ENCODE results near the gene MYO1D.

MYO1D gene

DNA sequence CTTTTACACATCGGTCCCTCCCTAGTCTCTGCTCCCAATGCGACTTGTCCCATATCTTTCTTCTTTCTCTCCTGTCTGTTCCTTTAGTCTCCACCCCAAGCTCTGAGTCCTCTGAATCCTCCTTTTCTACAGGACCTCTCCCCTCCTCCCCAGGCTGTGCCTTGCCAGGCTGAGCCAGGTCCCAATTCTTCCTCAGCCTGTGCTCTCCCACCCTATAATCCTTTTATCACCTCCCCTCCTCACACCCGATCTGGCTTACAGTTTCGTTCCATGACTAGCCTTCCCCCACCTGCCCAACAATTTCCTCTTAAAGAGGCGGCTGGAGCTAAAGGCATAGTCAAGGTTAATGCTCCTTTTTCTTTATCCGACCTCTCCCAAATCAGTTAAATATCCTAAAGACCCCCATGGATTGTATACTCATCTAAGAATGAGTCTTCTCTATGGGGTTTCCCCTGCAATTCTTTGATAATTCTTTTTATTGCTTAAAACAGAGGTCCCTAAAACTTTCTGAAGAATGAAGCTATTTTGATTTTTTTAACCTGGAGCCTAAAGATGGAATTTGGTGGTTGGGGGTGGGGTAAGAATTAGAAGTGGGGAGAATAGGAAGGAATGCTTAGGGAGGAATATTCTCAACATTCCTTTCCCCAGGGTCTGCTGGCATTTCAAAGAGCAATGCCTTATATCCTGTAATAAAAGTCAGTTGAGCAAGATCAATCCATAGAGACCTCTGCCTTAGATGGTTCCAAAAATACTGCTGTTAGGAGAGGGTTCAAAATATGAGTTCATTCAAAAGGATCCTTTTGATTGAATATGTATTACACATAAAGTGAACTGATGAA, 102.8 kb downstream of the MYO1D start:
- H3K27me3 ChIP-seq (replicated peaks; ENCODE audit: control insufficient read depth, insufficient read depth, low read length, poor library complexity, severe bottlenecking): no peaks in the 10 kb centered on the region
- H3K27ac ChIP-seq (ENCODE audit: insufficient read depth, low read length, poor library complexity, severe bottlenecking): no peak overlapping the region
- DNase-seq: no peak
- H3K4me3 ChIP-seq (ENCODE audit: insufficient read depth, low read depth, low read length, poor library complexity, severe bottlenecking): no peak overlapping the region
- no peaks in the 10 kb centered on the region for H3K9me3 ChIP-seq (ENCODE audit: control insufficient read depth, low read length)
- no peaks in the 10 kb centered on the region for H3K36me3 ChIP-seq (ENCODE audit: control insufficient read depth, insufficient read depth, low read length)
- H3K4me1 ChIP-seq (ENCODE audit: control insufficient read depth, insufficient read depth, low read length, poor library complexity, severe bottlenecking): no peaks in the 10 kb centered on the region

DNA sequence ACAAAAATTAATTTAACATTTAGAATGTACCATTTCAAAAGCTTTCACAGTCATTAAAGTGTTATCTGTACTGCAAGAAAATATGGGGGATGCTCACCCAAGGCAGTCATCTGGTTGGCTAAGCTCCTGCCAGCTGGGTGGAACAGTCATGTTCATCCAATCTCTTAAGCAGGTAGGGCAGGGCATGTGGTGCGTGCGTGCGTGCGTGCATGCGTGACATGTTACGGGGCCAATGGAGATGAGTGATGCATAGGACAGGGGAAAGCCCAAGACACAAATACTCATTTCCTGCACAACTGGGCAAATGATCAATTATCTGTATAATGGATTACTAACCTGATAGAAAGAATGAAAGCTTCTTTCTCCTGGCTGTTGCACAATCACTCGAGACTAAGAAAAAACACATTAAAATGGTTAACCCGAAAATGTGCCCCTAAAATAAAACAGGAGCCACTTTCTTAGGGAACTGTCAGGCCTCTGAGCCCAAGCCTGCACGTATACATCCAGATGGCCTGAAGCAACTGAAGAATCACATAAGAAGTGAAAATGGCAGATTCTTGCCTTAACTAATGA, 104.4 kb downstream of the MYO1D start:
- H3K9me3 ChIP-seq (ENCODE audit: control insufficient read depth, low read length): no peaks in the 10 kb centered on the region
- peaks cover under 1% of the 10 kb centered on the region for H3K36me3 ChIP-seq (ENCODE audit: control insufficient read depth, insufficient read depth, low read length)
- H3K27me3 ChIP-seq (replicated peaks; ENCODE audit: control insufficient read depth, insufficient read depth, low read length, poor library complexity, severe bottlenecking): no peaks in the 10 kb centered on the region
- H3K27ac ChIP-seq (ENCODE audit: insufficient read depth, low read length, poor library complexity, severe bottlenecking): no peak overlapping the region
- H3K4me1 ChIP-seq (ENCODE audit: control insufficient read depth, insufficient read depth, low read length, poor library complexity, severe bottlenecking): no peaks in the 10 kb centered on the region
- no peak for DNase-seq
- no peak overlapping the region for H3K4me3 ChIP-seq (ENCODE audit: insufficient read depth, low read depth, low read length, poor library complexity, severe bottlenecking)

DNA sequence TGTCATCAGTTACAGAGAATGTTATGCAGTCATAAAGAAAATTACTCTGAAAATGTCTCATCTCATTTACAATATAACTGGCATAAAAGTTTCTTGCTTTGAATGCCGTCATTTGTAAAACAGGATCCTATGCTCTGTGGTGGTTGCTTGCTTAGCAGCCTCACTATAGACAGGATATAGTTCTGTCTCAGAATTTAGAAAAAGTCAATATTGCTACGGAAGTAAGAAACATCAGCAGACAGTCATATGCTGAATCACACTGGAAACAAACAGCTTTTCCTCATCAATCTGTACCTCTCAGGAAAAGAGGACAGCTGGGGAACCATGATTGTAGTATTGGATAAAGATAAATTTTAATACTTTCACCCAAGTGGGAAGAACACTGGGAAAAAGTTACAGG, 105.5 kb downstream of the MYO1D start:
- H3K27me3 ChIP-seq (replicated peaks; ENCODE audit: control insufficient read depth, insufficient read depth, low read length, poor library complexity, severe bottlenecking): no peaks in the 10 kb centered on the region
- H3K4me1 ChIP-seq (ENCODE audit: control insufficient read depth, insufficient read depth, low read length, poor library complexity, severe bottlenecking): no peaks in the 10 kb centered on the region
- H3K36me3 ChIP-seq (ENCODE audit: control insufficient read depth, insufficient read depth, low read length): peaks cover 3% of the 10 kb centered on the region
- no peak overlapping the region for H3K4me3 ChIP-seq (ENCODE audit: insufficient read depth, low read depth, low read length, poor library complexity, severe bottlenecking)
- no peaks in the 10 kb centered on the region for H3K9me3 ChIP-seq (ENCODE audit: control insufficient read depth, low read length)
- H3K27ac ChIP-seq (ENCODE audit: insufficient read depth, low read length, poor library complexity, severe bottlenecking): no peak overlapping the region
- no peak for DNase-seq

DNA sequence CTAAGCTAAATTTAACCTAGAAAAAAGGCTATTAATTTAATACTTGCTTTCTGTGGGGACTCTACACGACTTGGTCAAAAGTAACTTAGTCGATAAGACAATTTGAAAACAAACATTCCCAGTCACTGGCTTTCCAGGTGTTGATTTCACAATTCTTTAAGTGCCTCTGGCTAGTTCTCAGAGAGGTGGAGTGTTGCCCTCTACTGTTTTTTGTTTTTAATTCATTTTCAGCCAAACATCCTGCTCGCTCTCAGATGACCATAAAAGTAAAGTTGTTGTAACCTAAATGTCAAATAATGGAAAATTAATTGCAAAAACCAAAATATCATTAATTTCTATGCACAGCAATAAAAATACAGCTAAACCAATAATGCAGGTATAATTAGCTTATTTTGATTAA, 107.1 kb downstream of the MYO1D start:
- Histone ChIP-seq H3K4me1 (ENCODE audit: control insufficient read depth, insufficient read depth, low read length, poor library complexity, severe bottlenecking) (no peaks in the 10 kb centered on the region), H3K27me3 (replicated peaks; ENCODE audit: control insufficient read depth, insufficient read depth, low read length, poor library complexity, severe bottlenecking) (no peaks in the 10 kb centered on the region), H3K27ac (ENCODE audit: insufficient read depth, low read length, poor library complexity, severe bottlenecking) (no peak overlapping the region), H3K9me3 (ENCODE audit: control insufficient read depth, low read length) (no peaks in the 10 kb centered on the region), H3K4me3 (ENCODE audit: insufficient read depth, low read depth, low read length, poor library complexity, severe bottlenecking) (no peak overlapping the region), H3K36me3 (ENCODE audit: control insufficient read depth, insufficient read depth, low read length) (peaks cover 3% of the 10 kb centered on the region)
- DNase-seq: no peak

DNA sequence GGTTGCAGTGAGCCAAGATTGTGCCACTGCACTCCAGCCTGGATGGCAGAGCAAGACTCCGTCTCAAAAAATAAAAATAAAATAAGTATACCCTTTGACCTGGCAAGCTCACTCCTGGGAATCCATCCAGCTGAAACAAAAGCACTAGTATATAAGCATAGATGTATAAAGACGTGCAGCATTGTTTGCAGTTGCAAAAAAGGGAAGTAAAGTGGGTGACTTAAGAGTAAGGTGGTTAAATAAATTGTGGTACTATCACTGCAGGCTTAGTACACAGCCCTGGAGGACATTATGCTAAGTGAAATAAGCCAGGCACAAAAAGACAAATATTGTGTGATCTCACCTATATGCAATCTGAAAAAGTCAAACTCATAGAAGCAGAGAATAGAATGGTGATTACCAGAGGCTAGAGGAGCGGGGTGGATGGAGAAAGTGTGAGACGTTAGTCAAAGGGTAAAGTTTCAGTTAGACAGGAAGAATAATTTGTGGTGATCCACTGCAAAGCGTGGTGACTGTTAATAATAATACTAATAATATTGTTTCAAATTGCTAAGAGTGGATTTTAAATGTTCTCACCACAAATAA, 113.0 kb downstream of the MYO1D start:
- Histone ChIP-seq H3K9me3 (ENCODE audit: control insufficient read depth, low read length) (no peaks in the 10 kb centered on the region), H3K27ac (ENCODE audit: insufficient read depth, low read length, poor library complexity, severe bottlenecking) (no peak overlapping the region), H3K27me3 (replicated peaks; ENCODE audit: control insufficient read depth, insufficient read depth, low read length, poor library complexity, severe bottlenecking) (no peaks in the 10 kb centered on the region), H3K4me3 (ENCODE audit: insufficient read depth, low read depth, low read length, poor library complexity, severe bottlenecking) (no peak overlapping the region), H3K36me3 (ENCODE audit: control insufficient read depth, insufficient read depth, low read length) (peaks cover 9% of the 10 kb centered on the region), H3K4me1 (ENCODE audit: control insufficient read depth, insufficient read depth, low read length, poor library complexity, severe bottlenecking) (no peaks in the 10 kb centered on the region)
- DNase-seq: no peak

DNA sequence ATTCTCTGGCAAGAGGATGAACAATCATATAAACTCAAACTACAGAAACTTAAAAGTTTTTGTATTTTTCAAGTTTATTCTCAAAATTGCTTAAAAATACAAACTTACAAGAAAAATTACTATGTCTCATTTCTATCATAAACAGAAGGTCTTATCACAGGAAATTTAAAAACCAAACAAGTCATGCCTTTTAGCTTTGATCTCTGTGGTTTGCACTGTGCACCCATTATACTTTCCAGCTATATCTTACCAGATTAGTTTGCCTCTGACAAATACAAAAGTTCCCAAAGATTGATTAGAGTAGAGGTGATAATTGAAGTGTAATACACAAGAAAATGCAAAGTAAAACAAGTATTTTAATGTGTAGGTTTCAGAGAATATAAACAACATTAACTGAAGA, 117.4 kb downstream of the MYO1D start:
- Histone ChIP-seq H3K9me3 (ENCODE audit: control insufficient read depth, low read length) (no peaks in the 10 kb centered on the region), H3K4me3 (ENCODE audit: insufficient read depth, low read depth, low read length, poor library complexity, severe bottlenecking) (no peak overlapping the region), H3K27me3 (replicated peaks; ENCODE audit: control insufficient read depth, insufficient read depth, low read length, poor library complexity, severe bottlenecking) (no peaks in the 10 kb centered on the region), H3K36me3 (ENCODE audit: control insufficient read depth, insufficient read depth, low read length) (peaks cover 6% of the 10 kb centered on the region), H3K4me1 (ENCODE audit: control insufficient read depth, insufficient read depth, low read length, poor library complexity, severe bottlenecking) (no peaks in the 10 kb centered on the region), H3K27ac (ENCODE audit: insufficient read depth, low read length, poor library complexity, severe bottlenecking) (no peak overlapping the region)
- no peak for DNase-seq

DNA sequence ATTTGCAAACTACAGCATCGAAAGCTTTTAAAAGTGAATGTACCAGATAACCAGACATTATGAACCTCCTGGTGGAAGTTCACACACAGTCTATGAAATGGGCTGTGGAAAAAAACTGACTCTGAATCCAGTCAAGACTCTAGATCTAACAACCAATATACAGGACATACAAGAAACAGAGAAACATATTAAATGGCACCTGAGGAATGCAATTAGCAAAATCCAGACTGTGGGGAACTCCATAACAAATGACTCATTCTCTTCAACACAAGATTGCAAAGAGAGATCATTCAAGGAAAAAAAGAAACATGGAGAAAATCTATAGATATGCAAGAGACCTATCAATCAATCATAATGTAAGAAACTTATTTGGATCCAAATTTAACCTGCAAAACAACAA, 119.0 kb downstream of the MYO1D start:
- no peaks in the 10 kb centered on the region for H3K36me3 ChIP-seq (ENCODE audit: control insufficient read depth, insufficient read depth, low read length)
- no peak for DNase-seq

DNA sequence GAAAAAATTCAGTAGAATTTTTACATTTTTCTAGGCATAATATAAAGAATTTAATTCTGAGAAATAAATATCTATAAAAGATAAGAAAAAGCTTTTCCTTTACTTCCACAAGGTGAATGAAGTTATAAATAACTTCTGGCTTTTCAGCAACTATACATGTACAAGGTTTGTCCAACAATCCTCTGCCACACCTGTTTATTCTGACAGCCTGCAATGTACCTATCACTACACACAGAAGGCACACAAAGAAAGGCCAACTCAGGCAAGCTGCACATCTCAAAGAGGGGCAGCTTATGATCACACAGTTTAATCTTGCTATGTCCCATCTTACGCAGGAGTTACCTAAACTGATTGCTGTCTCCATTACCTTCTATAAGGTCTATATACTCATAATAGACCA, 120.2 kb downstream of the MYO1D start:
- H3K4me3 ChIP-seq (ENCODE audit: insufficient read depth, low read depth, low read length, poor library complexity, severe bottlenecking): no peak overlapping the region
- no peaks in the 10 kb centered on the region for H3K36me3 ChIP-seq (ENCODE audit: control insufficient read depth, insufficient read depth, low read length)
- DNase-seq: no peak
- H3K27ac ChIP-seq (ENCODE audit: insufficient read depth, low read length, poor library complexity, severe bottlenecking): no peak overlapping the region
- no peaks in the 10 kb centered on the region for H3K9me3 ChIP-seq (ENCODE audit: control insufficient read depth, low read length)
- no peaks in the 10 kb centered on the region for H3K27me3 ChIP-seq (replicated peaks; ENCODE audit: control insufficient read depth, insufficient read depth, low read length, poor library complexity, severe bottlenecking)
- no peaks in the 10 kb centered on the region for H3K4me1 ChIP-seq (ENCODE audit: control insufficient read depth, insufficient read depth, low read length, poor library complexity, severe bottlenecking)

More for the DNA sequence above, 119.0 kb downstream of the MYO1D start:
- H3K4me1 ChIP-seq (ENCODE audit: control insufficient read depth, insufficient read depth, low read length, poor library complexity, severe bottlenecking): no peaks in the 10 kb centered on the region
- H3K4me3 ChIP-seq (ENCODE audit: insufficient read depth, low read depth, low read length, poor library complexity, severe bottlenecking): no peak overlapping the region
- no peaks in the 10 kb centered on the region for H3K9me3 ChIP-seq (ENCODE audit: control insufficient read depth, low read length)
- H3K27ac ChIP-seq (ENCODE audit: insufficient read depth, low read length, poor library complexity, severe bottlenecking): no peak overlapping the region
- H3K27me3 ChIP-seq (replicated peaks; ENCODE audit: control insufficient read depth, insufficient read depth, low read length, poor library complexity, severe bottlenecking): no peaks in the 10 kb centered on the region

DNA sequence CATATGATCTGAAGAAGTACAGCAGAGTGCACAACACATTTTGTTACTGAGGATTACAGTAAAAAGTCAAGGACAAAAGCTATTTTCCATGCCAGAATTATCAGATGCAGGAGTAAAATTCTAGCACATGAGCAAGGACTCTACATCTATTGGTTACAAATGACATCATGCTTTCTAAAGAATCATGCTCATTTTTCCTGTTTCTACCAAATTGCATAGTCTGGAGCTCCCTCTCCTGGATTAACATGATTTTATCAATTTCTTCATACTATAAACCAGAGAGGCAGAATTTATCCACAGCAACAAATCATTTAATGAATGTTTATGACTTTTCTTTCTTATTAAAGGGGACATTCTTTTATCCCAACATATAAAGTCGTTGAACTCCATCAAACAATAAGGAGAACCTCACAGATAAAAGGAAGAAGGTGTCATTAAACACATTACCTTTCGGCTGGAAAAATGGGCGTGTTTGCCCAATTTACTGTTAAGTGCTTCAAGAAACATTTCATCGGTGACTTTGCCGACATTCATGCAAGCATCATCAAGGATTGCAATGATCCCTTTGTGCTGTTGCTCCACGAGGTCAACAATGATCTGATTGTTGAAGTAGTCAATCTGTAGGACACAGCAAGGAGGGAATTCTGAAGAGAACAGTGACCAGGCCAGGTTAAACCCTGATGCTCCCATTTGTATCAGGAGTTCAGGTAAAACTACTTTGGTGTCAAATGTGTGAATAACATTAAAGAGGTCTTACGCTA, 121.7 kb downstream of the MYO1D start:
- DNase-seq: no peak

DNA sequence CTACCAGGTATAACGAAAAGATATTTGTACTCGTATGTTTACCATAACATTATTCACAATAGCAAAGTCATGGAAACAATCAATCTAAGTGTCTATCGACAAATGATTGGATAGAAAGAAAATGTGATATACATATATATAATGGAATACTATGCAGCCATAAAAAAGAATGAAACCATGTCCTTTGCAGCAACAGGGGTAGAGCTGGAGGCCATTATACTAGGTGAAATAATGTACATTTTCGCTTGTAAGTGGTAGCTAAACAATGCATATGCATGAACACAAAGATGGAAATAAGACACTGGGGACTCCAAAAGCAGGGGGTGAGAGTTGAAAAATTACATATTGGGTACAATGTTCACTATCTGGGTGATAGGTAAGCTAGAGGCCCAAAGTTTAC, 124.0 kb downstream of the MYO1D start:
- H3K27me3 ChIP-seq (replicated peaks; ENCODE audit: control insufficient read depth, insufficient read depth, low read length, poor library complexity, severe bottlenecking): no peaks in the 10 kb centered on the region
- H3K9me3 ChIP-seq (ENCODE audit: control insufficient read depth, low read length): no peaks in the 10 kb centered on the region
- H3K4me1 ChIP-seq (ENCODE audit: control insufficient read depth, insufficient read depth, low read length, poor library complexity, severe bottlenecking): no peaks in the 10 kb centered on the region
- DNase-seq: no peak
- H3K36me3 ChIP-seq (ENCODE audit: control insufficient read depth, insufficient read depth, low read length): no peaks in the 10 kb centered on the region
- no peak overlapping the region for H3K4me3 ChIP-seq (ENCODE audit: insufficient read depth, low read depth, low read length, poor library complexity, severe bottlenecking)
- H3K27ac ChIP-seq (ENCODE audit: insufficient read depth, low read length, poor library complexity, severe bottlenecking): no peak overlapping the region

More for the DNA sequence above, 121.7 kb downstream of the MYO1D start:
- Histone ChIP-seq H3K27me3 (replicated peaks; ENCODE audit: control insufficient read depth, insufficient read depth, low read length, poor library complexity, severe bottlenecking) (no peaks in the 10 kb centered on the region), H3K36me3 (ENCODE audit: control insufficient read depth, insufficient read depth, low read length) (no peaks in the 10 kb centered on the region), H3K4me1 (ENCODE audit: control insufficient read depth, insufficient read depth, low read length, poor library complexity, severe bottlenecking) (no peaks in the 10 kb centered on the region), H3K27ac (ENCODE audit: insufficient read depth, low read length, poor library complexity, severe bottlenecking) (no peak overlapping the region), H3K4me3 (ENCODE audit: insufficient read depth, low read depth, low read length, poor library complexity, severe bottlenecking) (no peak overlapping the region), H3K9me3 (ENCODE audit: control insufficient read depth, low read length) (no peaks in the 10 kb centered on the region)

Data from effector memory CD4-positive, alpha-beta T cell (primary cell).